NCI-H1092 (cell line): ENCODE data around the gene KIF6.
A peak's percentile ranks its signal among the peaks of the same experiment; 100 is the strongest.

Experiments
- DNase-seq: peaks from one replicate; lab custom pipeline; 2025; lab: John Stamatoyannopoulos, UW

KIF6 gene

DNA sequence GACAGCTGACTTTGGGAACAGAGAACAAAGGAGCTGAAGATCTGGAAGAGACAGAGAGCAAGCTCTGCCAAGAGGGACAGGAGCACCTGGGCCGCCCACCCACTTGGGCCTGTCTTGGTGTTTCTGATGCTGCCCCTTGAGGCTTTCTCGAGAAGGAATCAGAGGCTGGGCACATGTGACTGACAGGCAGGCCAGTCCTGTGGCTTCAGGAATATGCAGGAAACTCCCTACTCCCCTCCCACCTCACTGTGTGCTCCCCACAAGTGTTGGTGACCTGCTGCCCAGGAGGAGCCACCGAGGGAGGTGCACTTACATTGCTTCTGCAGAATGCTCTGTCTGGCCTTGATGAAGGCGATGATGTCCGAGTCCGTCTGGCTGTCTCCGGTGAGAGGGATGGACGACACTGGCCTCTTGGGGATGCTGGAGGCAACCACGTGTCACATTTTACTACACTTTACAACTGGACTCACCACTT lies 381.8 kb downstream of the KIF6 start:
- DNase-seq, result no peak

GRCh38 chr6:39342692-39343395 lies 382.4 kb downstream of the KIF6 start:
- DNase-seq, result no peak

DNA sequence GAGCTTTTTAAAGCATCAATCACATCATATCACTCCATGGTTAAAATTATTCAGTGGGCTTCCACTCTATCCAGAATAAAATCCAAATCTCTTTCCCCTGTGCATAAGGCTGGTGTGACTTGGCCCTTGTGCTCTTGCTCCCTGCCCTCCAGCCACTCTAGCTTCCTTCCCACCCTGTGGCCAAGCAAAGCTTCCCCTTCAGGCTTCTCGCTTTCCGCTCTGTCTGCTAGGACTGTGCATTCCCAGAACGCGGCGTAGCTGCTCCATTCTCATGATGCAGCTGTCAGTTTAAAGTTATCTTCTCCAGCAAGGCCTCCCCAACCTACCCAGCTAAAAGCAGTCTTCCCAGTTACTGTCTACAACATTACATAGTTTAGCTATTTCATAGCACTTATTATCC lies 383.3 kb downstream of the KIF6 start:
- no peak for DNase-seq

- DNase-seq, result no peak
Measured at GRCh38 chr6:39341352-39341751, 383.9 kb downstream of the KIF6 start.

- peak; percentile 97 for DNase-seq
Measured at GRCh38 chr6:39339868-39340550, 385.2 kb downstream of the KIF6 start.

- no peak for DNase-seq
Measured at GRCh38 chr6:39339096-39339867, 385.9 kb downstream of the KIF6 start.

DNA sequence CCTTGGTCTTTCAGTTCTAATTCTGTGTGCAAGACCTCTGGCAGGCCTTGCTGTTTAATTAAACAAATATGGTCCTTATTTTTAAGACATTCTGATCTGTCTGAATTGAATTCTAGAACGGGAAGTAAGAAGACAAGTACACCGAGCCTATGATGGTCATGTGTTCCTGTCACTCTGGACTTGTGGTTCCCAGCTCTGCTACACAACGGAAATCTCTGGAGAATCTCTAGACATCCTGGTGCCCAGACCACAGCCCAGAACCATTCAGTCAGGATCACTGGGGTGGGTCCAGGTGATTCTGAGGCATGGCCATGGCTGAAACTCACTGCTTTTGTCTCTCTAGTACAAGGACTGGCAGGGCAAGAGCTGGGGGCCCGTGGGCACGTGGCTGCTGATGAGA lies 386.8 kb downstream of the KIF6 start:
- DNase-seq, result no peak

- DNase-seq, result no peak
Measured at GRCh38 chr6:39335780-39336545, 389.2 kb downstream of the KIF6 start.

GRCh38 chr6:39333644-39334438 lies 391.4 kb downstream of the KIF6 start:
- no peak for DNase-seq

- DNase-seq, result peak; percentile 65
Measured at GRCh38 chr6:39330476-39330875, 394.7 kb downstream of the KIF6 start.

DNA sequence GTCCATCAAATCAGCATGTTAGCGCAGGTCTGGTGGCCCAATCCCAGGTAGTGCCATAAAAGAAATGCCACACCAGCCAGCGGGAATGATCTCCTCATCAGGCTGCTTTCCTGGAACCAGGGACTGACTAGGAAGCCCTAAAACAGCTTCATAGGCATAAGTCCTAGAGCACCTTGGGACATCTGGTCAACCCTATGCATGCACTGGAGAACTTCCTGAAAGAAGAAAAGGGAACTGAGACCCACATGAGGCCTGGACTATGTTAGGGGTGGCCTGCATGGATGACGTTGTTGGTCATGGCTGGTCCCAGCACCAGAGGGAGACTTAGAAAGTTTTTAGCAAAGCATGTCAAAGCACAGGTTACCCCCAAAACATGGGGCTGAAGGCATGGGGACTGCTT lies 395.2 kb downstream of the KIF6 start:
- DNase-seq, result peak; percentile 9

GRCh38 chr6:39328066-39328465 lies 397.1 kb downstream of the KIF6 start:
- no peak for DNase-seq

- peak; percentile 23 for DNase-seq
Measured at GRCh38 chr6:39327507-39327906, 397.7 kb downstream of the KIF6 start.

- peak; percentile 33 for DNase-seq
Measured at GRCh38 chr6:39322306-39322850, 402.8 kb downstream of the KIF6 start, which contains the start of gene KCNK16. KCNK16 (minus strand) TSS chr6:39322702; CDS start chr6:39322540, 162 bp downstream.

DNA sequence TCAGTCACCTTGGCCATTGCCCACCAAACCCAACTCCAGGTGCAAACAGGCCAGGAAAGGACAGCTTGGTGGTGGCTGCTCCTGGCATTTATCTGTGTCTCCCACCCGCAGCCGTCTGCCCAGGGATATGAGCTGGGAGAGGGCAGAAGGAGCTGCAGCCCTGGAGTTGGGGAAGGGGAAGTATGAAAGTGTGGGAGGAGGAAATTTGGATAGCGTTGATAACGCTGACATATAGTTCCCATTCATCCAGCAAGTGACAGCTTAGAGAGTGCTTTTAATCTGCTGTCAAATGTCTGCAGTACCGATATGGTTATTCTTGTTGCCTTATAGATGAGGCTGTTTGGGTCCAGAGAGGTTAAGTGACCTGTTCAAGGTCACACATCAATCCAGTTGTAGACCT lies 403.4 kb downstream of the KIF6 start:
- no peak for DNase-seq

DNA sequence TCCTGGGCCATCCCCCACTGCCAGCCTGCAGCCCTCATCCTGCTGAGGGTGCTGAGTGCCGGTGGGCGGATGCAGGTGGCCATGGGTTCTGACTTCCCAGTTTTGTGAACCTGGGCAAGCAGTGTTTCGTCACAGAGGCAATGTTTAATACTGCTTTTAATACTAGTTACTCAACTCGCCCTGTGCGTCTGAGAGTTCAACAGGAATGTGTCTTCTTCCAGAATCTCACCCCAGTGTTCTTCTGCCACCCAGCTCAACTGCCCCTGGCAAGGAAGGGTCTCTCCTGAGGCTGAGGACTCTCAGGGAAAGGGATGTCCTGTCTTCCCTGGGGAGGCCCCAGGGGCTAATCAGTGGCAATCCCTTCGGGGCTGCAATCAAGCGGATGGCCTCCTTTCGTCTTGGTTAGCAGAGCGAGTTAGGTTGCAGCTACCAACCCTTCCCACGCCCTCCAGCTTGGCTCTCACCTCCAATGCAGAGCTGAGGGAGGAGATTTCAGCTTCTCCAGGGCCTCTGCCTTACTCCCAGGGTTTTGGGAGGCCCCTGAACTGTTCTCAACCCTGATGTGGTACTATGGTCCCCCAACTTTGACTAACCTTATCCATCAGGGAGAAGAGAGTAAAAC lies 404.7 kb downstream of the KIF6 start:
- no peak for DNase-seq

- DNase-seq, result no peak
Measured at GRCh38 chr6:39319621-39320362, 405.4 kb downstream of the KIF6 start.

GRCh38 chr6:39317256-39317655 lies 408.0 kb downstream of the KIF6 start:
- DNase-seq, result no peak

DNA sequence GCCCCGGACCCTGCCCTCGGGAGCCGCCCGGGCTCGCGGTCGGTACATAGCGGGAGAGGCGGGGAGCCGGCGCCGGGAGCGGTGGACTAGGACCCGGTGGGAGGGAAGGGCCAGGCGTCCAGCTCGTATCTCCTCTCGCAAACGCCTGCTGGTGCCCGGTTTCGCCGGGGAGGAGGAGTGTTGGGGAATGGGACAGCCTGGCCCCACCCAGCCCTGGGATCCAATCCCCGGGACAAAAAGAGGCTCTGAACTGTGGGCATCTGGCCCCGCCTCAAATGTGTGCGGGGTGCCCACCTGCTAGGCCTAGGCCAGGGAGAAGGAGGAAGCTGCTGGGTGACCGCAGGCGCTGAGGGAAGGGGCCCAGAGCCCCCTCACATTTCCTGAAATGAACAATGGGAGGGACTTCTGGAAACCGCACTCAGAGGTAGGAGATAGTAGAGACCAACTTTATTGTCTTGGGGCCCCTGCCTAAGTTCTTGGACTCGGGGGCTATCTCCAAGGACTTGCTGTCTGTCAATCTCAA lies 410.9 kb downstream of the KIF6 start, which contains the start of gene KCNK17:
Gene KCNK17, minus strand, starts transcription at position 147 of the 523 bp plus-strand sequence. Its CDS starts 99 bp downstream, at position 48.
- DNase-seq, result no peak
